ENCODE results near the gene ATN1. TPM values are rescaled to one million over a fixed set of nuclear protein-coding genes. Genes with fewer than 3 reads are reported as not detected.

The ATN1 gene
- total and polyA plus RNA-seq, 2 of the 4 experiments (the other 2 are of a cell fraction), result 3.4 to 58.7 TPM

GRCh38 chr12:6919588-6919987 lies 8.2 kb upstream of the ATN1 start:
- Histone ChIP-seq H2BK15ac (ENCODE audit: low read depth, low read length) (no peak overlapping the region), H2BK20ac (ENCODE audit: low read depth, low read length) (no peak overlapping the region), H3K4me1 (ENCODE audit: control insufficient read depth, insufficient read depth, low read length) (peaks cover 20% of the 10 kb centered on the region), H3K27me3 (ENCODE audit: control insufficient read depth, insufficient read depth, low read length) (no peaks in the 10 kb centered on the region), H2BK120ac (ENCODE audit: low read depth, low read length) (no peak overlapping the region), H3K9me3 (ENCODE audit: control insufficient read depth, insufficient read depth, low read length) (no peaks in the 10 kb centered on the region), H2AFZ (replicated peaks; ENCODE audit: low read length, poor library complexity) (no peak overlapping the region), H3K23ac (ENCODE audit: low read depth, low read length) (no peak overlapping the region; the same call in 1 of the 2 replicates), H4K5ac (ENCODE audit: low read depth, low read length) (no peak overlapping the region), H3K9me1 (ENCODE audit: insufficient read depth, low read length) (peaks cover 8% of the 10 kb centered on the region; the same call in 1 of the 2 replicates), H3K27ac (ENCODE audit: insufficient read depth, low read length) (no peak overlapping the region), H2BK5ac (ENCODE audit: low read depth, low read length, poor library complexity, severe bottlenecking) (no peak overlapping the region), H3K4me2 (ENCODE audit: low read depth, low read length) (no peak overlapping the region), H3K56ac (ENCODE audit: extremely low read depth, insufficient read depth, low read length) (no peak overlapping the region), H3K14ac (replicated peaks; ENCODE audit: low read depth, low read length) (no peak overlapping the region), H3K9ac (ENCODE audit: low read depth, low read length) (no peak overlapping the region), H3K4ac (ENCODE audit: low read depth, low read length) (no peak overlapping the region), H4K91ac (ENCODE audit: insufficient read depth, low read depth, low read length) (no peak overlapping the region), H2AK5ac (ENCODE audit: low read depth, low read length) (no peak overlapping the region), H4K20me1 (ENCODE audit: insufficient read depth, low read length) (0 out of 2 replicates have a peak, but pooled peaks cover 6% of the 10 kb centered on the region), H3K36me3 (ENCODE audit: control insufficient read depth, insufficient read depth, low read length) (peaks cover 53% of the 10 kb centered on the region), H3K18ac (ENCODE audit: low read depth, low read length) (no peak overlapping the region), H2AK9ac (replicated peaks; ENCODE audit: low read depth, low read length, poor library complexity) (no peak overlapping the region), H4K8ac (ENCODE audit: low read depth in 2 of 2, low read length in 2 of 2) (no peak overlapping the region), H3K79me1 (ENCODE audit: low read depth in 1 of 2, low read length in 2 of 2) (peaks cover 36 to 38% of the 10 kb centered on the region in 2 experiments), H3K4me3 (ENCODE audit: insufficient read depth, low read depth, low read length) (no peak overlapping the region)
- ChIA-PET CTCF (no interaction called here), POLR2A (ENCODE audit: unreplicated experiment) (no interaction called here)
- dilution Hi-C loops (cut with HindIII; ENCODE audit: low sequenced_read_pairs, unreplicated experiment) (no loop called here), in situ Hi-C loops (cut with MboI; ENCODE audit: low sequenced_read_pairs) (no loop called here), intact Hi-C loops (cut with micrococcal nuclease) (no loop called here)
- DNase-seq (no peak), ATAC-seq (ENCODE audit: low read depth) (no peak)
- 82% methylated on average over 4 of the region's 7 CpGs; no CpG with 5 or more reads in 1 of the 2 experiments for WGBS, 2 experiments (ENCODE audit: extremely low coverage in 2 of 2, insufficient read length in 1 of 2)
- no peak for TF ChIP-seq CHD1 (IDR thresholded peaks at IDR 0.05; ENCODE audit: low read depth, low read length)
- TF ChIP-seq, protein P1, sequence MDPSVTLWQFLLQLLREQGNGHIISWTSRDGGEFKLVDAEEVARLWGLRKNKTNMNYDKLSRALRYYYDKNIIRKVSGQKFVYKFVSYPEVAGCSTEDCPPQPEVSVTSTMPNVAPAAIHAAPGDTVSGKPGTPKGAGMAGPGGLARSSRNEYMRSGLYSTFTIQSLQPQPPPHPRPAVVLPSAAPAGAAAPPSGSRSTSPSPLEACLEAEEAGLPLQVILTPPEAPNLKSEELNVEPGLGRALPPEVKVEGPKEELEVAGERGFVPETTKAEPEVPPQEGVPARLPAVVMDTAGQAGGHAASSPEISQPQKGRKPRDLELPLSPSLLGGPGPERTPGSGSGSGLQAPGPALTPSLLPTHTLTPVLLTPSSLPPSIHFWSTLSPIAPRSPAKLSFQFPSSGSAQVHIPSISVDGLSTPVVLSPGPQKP (IDR thresholded peaks at IDR 0.05; ENCODE audit: borderline replicate concordance, low read depth, low read length), result no peak
- no peak for TF ChIP-seq CTCF (conservative IDR thresholded peaks at IDR 0.05; ENCODE audit: low read depth, low read length)
- no peak for TF ChIP-seq RFX5 (IDR thresholded peaks at IDR 0.05; ENCODE audit: low read depth, low read length)
- no peak for TF ChIP-seq RAD21 (IDR thresholded peaks at IDR 0.05; ENCODE audit: low read length)
- no peak for TF ChIP-seq FOS (IDR thresholded peaks at IDR 0.05; ENCODE audit: low read depth, low read length)
- no peak for TF ChIP-seq NFE2L2 (IDR thresholded peaks at IDR 0.05; ENCODE audit: low read depth, low read length)
- no peak for TF ChIP-seq MXI1 (IDR thresholded peaks at IDR 0.05; ENCODE audit: borderline replicate concordance, low read depth, low read length)
- TF ChIP-seq MAZ (IDR thresholded peaks at IDR 0.05; ENCODE audit: borderline replicate concordance, low read depth, low read length), result no peak
- TF ChIP-seq MAFK (IDR thresholded peaks at IDR 0.05; ENCODE audit: low read depth, low read length), result no peak
- TF ChIP-seq RCOR1 (IDR thresholded peaks at IDR 0.05; ENCODE audit: insufficient replicate concordance, low read length), result no peak
- no peak for TF ChIP-seq SMC3 (IDR thresholded peaks at IDR 0.05; ENCODE audit: low read depth, low read length)
- BruUV-seq (replicated peaks), result no TSS peak

Measured in IMR-90 (cell line).